HG02610 (cell line): ENCODE results near the gene TLN1.

Experiments used
- ATAC-seq: cut with Tn5 transposase; IDR thresholded peaks from one replicate; pipeline ENCODE4 v1.9.1; 2021; ENCODE audit warnings: mild to moderate bottlenecking, moderate library complexity; ENCODE audit not compliant: unreplicated experiment

Gene TLN1, protein sequence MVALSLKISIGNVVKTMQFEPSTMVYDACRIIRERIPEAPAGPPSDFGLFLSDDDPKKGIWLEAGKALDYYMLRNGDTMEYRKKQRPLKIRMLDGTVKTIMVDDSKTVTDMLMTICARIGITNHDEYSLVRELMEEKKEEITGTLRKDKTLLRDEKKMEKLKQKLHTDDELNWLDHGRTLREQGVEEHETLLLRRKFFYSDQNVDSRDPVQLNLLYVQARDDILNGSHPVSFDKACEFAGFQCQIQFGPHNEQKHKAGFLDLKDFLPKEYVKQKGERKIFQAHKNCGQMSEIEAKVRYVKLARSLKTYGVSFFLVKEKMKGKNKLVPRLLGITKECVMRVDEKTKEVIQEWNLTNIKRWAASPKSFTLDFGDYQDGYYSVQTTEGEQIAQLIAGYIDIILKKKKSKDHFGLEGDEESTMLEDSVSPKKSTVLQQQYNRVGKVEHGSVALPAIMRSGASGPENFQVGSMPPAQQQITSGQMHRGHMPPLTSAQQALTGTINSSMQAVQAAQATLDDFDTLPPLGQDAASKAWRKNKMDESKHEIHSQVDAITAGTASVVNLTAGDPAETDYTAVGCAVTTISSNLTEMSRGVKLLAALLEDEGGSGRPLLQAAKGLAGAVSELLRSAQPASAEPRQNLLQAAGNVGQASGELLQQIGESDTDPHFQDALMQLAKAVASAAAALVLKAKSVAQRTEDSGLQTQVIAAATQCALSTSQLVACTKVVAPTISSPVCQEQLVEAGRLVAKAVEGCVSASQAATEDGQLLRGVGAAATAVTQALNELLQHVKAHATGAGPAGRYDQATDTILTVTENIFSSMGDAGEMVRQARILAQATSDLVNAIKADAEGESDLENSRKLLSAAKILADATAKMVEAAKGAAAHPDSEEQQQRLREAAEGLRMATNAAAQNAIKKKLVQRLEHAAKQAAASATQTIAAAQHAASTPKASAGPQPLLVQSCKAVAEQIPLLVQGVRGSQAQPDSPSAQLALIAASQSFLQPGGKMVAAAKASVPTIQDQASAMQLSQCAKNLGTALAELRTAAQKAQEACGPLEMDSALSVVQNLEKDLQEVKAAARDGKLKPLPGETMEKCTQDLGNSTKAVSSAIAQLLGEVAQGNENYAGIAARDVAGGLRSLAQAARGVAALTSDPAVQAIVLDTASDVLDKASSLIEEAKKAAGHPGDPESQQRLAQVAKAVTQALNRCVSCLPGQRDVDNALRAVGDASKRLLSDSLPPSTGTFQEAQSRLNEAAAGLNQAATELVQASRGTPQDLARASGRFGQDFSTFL (N-terminal part only)

DNA sequence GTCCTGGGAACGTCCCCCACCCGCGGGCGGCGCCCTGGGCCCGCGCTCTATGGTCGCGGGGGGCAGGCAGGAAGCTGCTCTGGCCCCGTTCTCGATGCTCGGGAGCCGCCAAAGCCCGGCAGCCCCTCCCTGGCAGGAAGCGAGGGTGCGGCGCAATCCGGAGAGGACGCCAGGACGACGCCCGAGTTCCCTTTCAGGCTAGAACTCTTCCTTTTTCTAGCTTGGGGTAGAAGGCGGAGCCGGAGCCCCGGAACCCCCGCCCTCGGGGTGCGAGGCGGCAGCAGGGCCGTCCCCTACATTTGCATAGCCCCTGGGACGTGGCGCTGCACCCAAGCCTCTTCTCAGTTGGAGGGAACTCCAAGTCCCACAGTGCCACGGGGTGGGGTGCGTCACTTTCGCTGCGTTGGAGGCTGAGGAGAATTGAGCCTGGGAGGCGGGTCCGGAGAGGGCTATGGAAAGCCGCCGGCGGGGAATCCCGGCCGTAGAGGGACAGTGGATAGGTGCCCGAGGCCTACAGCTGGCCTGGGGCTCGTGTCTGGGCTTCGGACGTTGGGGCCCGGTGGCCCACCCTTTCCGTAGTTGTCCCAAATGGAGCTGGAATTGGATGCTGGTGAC lies at the start of gene TLN1, which contains the start of gene CREB3:
TLN1 (minus strand) TSS at position 11 of the 615 bp plus-strand sequence. CDS start 6,501 bp downstream, outside the sequence.
CREB3 (plus strand) TSS at position 482 of the 615 bp plus-strand sequence; CDS start at position 589, 107 bp downstream.
- ATAC-seq: peak; percentile 79

DNA sequence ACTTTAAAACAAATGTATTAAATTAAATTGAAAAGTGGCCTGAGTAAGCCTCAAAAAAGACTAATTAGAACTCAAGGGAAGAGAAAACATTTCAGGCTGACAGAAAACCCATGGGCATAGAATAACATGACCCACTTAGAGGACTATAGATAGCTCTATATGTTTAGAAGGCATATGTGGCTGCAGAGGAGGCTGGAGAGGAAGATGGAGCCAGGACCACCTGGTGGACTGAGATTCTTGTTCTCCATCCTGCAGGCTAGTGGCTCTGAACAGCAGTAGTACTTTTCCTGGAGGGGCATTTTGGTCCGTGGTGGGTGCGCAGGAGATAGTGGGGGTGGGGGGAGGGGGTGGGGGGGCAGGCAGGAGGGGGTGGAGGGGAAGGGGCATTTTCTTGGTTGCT lies 49.1 kb upstream of the TLN1 start:
- no peak for ATAC-seq

DNA sequence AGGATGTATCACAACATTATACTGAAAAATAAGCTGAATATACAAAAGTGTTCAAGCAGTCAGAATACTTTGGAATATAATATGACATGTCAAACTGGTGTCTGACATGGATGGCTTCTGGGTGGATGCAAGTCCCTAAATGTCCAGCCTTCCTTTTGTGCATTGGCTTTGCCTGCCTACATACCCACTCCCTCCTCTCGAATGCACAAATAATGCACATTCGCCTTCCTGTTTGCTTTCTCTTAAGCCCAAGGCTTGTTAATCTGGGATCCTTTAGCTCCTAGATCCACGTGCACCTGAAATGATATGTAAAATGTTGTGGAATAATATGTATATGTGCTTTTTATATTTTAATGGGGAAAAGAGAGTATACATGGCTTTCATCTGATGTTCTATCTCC lies 46.5 kb upstream of the TLN1 start:
- no peak for ATAC-seq

DNA sequence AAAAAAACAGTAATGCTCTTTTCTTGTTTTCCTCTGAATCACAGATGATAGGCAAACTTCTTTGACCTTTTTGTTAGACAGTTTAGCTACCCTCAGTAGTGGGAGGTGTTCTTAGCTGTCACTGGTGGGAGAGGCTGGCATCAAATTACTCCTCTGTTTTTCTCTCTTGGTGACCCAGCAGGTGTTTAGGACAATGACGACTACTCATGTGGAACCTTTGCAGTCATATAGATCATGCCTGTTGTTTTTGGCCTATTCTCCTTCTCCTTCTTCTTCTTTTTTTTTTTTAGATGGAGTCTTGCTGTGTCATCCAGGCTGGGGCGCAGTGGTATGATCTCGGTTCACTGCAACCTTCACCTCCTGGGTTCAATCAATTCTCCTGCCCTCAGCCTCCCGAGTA lies 44.0 kb upstream of the TLN1 start:
- ATAC-seq: peak; percentile 62

DNA sequence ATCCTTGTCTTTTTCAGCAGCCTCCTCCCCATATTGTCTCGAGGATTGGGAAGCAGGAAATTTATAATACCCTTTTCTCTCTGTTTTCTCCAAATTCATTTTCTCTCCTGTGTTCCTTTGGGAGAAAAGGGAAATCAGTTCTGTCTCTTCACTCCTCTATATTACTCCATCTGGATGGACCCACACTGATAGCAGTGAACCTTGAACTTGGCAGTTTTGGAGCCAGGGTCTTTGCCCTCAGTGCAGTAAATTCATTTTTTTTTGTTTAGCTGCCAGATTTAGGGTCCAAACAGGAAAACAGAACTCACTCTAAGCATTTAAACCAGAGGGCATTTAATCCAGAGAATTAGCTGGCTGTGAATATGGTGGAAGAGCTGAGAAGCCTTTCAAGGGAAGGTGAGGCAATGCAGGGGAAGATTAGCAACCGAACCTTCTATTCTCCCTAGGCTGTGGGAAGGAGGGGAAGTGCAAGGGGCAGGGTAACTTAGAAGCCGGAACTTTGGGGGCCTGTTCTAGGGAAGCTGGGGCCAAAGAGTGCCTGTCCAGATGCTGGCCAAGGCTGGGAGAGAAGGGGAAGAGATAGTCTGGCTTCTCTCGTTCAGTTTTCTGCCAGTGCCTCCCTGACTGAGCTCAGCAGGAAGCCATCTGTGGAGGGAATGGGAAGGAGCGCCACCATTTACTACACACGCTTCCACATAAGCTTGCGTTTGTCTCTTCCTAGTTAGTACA lies 43.1 kb upstream of the TLN1 start:
- no peak for ATAC-seq

DNA sequence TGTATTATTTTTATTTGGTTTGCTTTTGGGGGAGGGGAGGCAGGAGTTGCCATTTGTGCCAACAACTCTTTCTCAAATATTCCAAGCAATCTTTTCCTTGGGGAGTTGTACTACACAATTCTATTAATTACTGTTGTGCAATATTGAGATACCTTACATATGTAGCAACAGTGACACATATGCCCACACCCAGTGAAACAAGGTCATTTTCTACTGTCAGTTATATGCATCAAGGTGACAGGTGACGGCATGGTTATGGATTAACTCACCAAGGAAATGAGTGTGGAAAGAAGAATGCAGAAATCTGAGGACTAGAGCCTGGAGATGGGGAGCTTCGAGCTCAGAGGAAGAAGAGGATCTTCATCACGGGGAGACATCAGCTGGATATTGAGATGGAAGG lies 39.9 kb upstream of the TLN1 start:
- ATAC-seq: no peak

DNA sequence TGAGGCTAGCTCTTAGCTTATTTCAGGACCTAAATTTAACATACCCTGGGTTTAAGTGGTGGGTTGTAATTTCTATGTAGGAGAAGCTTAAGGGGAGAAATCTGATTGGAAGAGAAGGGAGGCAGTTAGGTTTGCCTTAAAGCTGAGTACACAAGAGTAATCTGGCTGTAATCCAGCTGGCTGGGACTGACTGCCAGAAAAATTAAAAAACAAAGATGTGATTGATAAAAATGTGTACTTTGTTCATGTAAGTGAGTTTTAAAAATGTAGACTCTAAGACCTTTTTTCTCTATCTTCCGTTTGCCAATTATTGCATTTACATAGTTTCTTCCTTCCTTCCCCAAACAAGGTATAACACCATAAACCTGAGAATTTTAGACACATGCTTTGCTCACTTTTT lies 39.5 kb upstream of the TLN1 start:
- ATAC-seq: no peak

DNA sequence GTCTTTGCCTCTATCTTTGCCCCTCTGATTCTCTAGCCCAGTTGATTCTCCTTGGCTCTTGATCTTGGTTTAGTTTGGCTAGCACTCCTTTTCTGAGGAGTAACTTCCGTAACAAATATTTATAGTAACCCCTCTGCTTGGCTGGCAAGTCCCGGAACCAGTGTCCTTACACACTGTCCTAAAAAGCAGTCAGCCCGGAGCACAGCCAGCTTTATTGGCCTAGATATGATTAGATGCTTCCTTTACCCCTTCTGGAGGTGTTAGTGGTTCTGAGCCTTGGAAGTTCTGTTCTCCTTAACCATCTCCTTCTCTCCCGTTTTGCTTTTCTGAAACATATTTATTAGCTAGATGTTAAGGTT lies 39.1 kb upstream of the TLN1 start:
- no peak for ATAC-seq

DNA sequence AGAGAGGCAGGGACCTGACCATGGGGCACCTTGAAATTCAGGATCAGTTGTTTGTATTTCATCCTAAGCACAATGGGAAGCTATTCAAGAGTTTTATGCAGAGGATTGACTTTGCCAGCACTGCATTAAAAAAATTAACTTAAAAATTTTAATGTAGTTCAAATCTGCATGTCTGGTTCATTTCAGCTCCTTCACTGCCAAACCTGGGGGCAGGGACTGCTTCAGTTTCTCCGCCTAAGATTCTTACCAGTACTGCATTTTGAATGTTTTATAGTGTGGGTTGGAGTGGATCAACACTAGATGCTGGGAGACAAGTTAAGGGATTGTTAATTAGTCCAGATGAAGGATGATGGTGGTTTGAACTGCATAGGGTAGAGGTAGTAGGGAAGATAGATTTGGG lies 37.8 kb upstream of the TLN1 start:
- ATAC-seq: no peak

DNA sequence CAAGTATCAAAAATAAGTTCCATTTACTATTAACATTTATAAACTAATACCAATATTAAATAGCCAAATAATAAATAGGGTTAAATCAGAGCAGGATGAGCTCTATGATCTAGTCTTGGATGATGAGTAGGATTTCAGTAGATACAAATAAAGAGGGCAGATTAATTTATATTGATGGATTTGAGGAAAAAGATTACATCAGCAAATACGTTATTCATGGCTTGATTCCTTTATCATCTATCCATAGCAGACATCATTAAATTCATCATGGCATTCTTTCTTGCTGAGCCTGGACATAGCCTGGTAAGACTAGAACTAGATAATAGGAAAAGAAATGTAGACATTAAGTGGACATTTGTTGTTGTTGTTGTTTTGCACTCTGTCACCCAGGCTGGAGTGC lies 35.5 kb upstream of the TLN1 start:
- no peak for ATAC-seq

DNA sequence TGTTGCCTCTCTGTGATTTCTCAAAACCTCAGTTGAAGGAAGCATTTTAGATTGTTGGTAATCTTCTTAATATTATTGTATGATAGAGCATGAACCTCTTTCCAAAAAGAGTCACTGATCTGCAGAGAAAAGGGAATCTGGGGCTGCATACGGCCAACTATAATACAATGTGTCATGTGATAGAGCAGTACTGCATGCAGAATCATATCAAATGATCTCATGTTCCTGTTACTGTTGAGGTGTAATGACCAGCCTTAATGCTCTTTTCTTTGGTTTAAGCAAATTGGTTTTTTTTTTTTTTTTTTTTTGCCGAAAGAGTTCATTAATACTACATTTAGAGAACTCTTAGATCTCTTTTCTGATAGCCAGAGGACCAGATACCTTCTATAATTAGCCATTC lies 35.0 kb upstream of the TLN1 start:
- ATAC-seq: no peak

DNA sequence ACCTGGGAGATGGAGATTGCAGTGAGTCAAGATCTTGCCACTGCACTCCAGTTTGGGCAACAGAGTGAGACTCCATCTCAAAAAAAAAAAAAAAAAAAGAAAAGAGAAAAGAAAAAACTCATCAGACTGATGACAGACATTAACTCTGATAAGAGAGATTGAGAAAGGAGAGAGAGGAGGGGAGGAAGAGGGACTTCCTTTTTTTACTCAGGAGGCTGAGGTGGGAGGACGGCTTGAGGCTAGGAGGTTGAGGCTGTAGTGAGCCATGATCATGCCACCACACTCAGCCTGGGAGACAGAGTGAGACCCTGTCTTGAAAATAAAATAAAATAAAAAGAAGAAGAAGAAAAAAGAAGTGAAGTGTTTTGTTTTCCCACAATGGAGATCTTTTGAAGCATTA lies 31.8 kb upstream of the TLN1 start:
- no peak for ATAC-seq

DNA sequence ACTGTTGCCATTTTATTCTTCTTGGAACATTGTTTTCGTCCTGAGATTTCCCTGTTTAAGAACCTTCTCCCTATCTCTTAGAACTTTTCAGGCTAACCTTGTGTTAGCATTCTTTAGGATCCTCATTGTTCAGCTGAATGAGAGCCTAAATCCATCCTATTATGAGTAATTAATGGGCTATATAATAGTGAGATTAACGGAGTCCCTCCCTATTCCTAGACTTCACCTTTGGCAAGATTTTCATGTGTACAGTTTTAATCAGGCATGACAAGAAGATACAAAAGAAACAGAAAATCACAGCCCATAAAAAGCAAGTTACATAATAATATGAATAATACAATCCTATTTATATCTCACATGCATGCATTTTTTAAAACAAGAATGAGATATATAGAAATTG lies 31.2 kb upstream of the TLN1 start:
- no peak for ATAC-seq

DNA sequence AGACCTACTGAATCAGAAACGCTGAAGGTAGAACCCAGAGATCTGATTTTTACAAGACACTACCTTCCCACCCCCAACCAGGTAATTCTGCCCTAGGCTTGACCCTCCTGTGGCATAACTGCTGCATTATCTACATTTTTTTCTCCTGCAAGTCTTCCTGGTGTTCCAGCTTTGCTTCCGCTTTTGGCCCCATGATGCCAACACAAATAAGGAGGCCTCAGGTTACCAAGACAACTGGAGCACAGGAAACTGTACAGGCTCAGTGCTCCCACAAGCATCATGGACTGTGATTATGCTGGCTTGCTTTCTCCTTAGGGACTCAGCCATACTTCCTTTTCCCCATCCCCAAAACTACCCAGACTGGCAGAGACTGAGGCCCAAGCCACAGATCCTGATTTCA lies 28.7 kb upstream of the TLN1 start:
- no peak for ATAC-seq

DNA sequence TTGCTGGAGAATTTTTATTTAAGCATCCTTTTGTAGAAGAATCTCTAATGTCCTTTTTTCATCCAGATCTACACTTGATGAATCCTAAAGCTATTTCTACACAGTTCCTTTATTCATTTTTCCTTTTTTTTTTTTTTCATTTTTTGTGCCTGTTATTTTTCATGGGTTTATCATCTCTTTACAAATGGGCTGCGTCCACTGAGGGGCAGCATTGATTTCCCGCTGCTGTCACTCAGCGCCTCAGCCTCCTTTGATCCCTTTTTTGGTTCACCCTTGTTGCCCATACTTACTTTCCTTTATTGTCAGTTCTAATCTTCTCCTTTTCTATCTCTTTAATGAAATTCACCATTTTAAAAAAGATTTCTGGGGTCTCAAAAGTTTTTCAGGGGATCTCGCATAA lies 27.8 kb upstream of the TLN1 start:
- no peak for ATAC-seq

DNA sequence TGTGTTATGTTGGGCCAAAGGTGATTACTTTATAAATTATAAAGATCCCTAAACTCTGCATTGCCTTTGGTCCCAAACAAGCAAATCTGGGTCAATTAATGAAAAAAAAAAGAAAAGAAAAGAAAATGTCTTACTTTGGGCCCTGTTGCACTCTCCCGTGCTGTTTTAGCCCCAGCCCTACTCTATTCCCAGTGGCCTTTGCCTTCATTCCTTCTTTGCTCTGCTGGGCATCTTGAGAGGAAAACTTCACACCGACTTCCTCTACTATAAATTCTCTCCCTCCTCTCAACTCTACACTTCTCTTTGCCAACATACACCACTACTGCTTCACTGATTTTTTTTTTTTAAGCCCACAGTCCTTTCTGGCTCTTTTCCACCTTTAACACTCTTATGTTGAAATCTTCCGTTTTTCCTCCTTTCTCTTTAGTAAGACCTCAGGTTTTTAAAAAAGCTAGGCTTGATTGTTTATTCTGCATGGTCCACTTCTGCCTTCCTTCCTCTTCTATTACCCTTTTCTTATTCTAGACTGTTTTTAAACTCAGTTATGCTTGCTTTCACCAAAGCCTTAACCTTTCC lies 26.6 kb upstream of the TLN1 start:
- ATAC-seq: no peak

DNA sequence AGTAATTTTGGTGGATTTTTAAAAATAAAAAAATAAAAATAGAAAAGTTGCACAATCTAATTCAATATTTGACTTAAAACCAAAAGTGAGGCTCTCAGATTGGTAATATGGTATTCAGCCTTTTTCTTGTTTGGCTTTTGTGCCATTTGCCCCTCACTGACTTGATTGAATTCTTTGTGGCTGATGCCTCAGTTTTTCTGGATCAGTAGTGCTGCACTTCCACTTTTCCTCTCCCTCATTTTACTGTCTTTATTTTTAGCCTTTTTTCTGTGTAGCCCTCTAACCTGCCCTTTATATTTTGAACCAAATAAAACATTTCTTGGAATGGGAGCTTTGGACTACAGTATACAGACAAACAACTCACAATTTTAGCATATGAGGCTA lies 25.9 kb upstream of the TLN1 start:
- no peak for ATAC-seq

DNA sequence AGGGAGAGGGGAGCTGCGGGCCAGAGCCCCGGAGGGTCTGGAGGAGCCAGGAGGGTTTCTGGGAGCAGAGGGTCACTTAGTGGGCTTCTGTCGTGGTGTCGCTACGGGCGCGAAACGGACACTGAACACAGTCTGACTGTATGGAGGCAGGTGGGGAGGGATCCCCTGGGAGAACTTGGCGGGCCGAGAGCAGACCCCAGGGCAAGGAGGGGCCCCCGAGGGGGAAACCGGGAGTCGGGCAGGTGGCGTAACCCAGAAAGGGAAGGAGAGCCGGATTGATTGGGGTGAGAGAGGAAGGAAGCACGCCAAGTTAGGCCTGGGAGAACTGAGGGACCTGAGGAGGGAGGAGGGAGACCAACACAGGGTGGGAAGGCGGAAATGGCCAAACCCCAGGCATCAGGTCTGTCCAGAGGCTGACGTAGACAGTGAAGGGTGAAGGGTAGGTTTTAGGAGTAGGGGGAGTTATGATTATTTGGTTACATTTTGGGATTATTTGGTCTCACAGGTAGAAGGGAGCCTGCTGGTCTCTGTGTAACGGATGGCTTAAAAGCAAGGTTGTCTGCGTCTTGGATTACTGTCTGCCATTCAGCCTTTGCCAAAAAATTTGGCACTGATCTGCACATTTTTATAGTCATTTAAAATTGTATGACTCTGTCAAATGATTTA lies 25.4 kb upstream of the TLN1 start:
- peak; percentile 47 for ATAC-seq
